OCI-LY1 (cell line): ENCODE data around the gene CHST4.

ENCODE experiments used
- H2AFZ ChIP-seq: fragments of 200-600 bp; sonication (generic), shearing (Covaris generic); 2 replicates; pipeline ENCODE4 v1.6.0; 2014; ENCODE audit warnings: antibody characterized with exemption, mild to moderate bottlenecking, low read length
- H3F3A ChIP-seq: fragments of 200-600 bp; sonication (generic), shearing (Covaris generic); 2 replicates; pipeline ENCODE4 v1.6.0; 2014; ENCODE audit warnings: mild to moderate bottlenecking, antibody characterized with exemption, low read length, moderate library complexity; ENCODE audit not compliant: insufficient read depth
- H3K27ac ChIP-seq: fragments of 200-600 bp; sonication (generic); 2 replicates; pipeline ENCODE4 v1.5.1; 2014; ENCODE audit warnings: low read length, mixed run types, mild to moderate bottlenecking, low read depth; ENCODE audit not compliant: poor library complexity, severe bottlenecking
- H3K27me3 ChIP-seq: fragments of 200-600 bp; sonication (generic); 2 replicates; pipeline ENCODE4 v1.6.0; 2014; ENCODE audit warnings: antibody characterized with exemption, mild to moderate bottlenecking, low read length, moderate library complexity; ENCODE audit not compliant: insufficient read depth
- H3K36me3 ChIP-seq: fragments of 200-600 bp; sonication (generic); 2 replicates; pipeline ENCODE4 v1.6.1; 2014; ENCODE audit warnings: mild to moderate bottlenecking, antibody characterized with exemption, low read length, moderate library complexity, mixed read lengths; ENCODE audit not compliant: insufficient read depth
- H3K4me1 ChIP-seq: fragments of 200-600 bp; sonication (generic); 2 replicates; pipeline ENCODE4 v1.5.1; 2014; ENCODE audit warnings: mild to moderate bottlenecking, low read length, moderate library complexity; ENCODE audit not compliant: insufficient read depth, severe bottlenecking
- H3K4me2 ChIP-seq: fragments of 200-600 bp; sonication (generic), shearing (Covaris generic); 2 replicates; pipeline ENCODE4 v1.6.1; 2014; ENCODE audit warnings: low read length
- H3K4me3 ChIP-seq: fragments of 200-600 bp; sonication (generic); 2 replicates; pipeline ENCODE4 v1.5.1; 2014; ENCODE audit warnings: low read length, low read depth, mild to moderate bottlenecking, mixed read lengths; ENCODE audit not compliant: poor library complexity, severe bottlenecking
- H3K79me2 ChIP-seq: fragments of 200-600 bp; shearing (Covaris generic); 2 replicates; pipeline ENCODE4 v1.6.1; 2016; ENCODE audit warnings: mixed run types, low read length, mixed read lengths; ENCODE audit not compliant: insufficient read depth
- H3K9ac ChIP-seq: fragments of 200-600 bp; sonication (generic), shearing (Covaris generic); 2 replicates; pipeline ENCODE4 v1.6.1; 2014; ENCODE audit warnings: mild to moderate bottlenecking, low read length, mixed read lengths
- H3K9me2 ChIP-seq: fragments of 200-600 bp; sonication (generic), shearing (Covaris generic); 2 replicates; pipeline ENCODE4 v1.6.1; 2014; ENCODE audit warnings: low read depth, mild to moderate bottlenecking, low read length, mixed read lengths
- H3K9me3 ChIP-seq: fragments of 200-600 bp; shearing (Covaris generic); 2 replicates; pipeline ENCODE4 v1.6.1; 2014; ENCODE audit warnings: low read length, mixed read lengths
- H4K20me1 ChIP-seq: fragments of 200-600 bp; sonication (generic), shearing (Covaris generic); 2 replicates; pipeline ENCODE4 v1.6.0; 2016; ENCODE audit warnings: mild to moderate bottlenecking, low read length; ENCODE audit not compliant: insufficient read depth
- EZH2 ChIP-seq: fragments of 200-600 bp; sonication (generic), shearing (Covaris generic); IDR thresholded peaks from 2 replicates; pipeline ENCODE4 v1.8.0; 2017; ENCODE audit warnings: borderline replicate concordance, mixed run types, mild to moderate bottlenecking, antibody characterized with exemption, low read length, moderate library complexity, mixed read lengths
- TF ChIP-seq, protein P1 (sequence below): fragments of 200-600 bp; sonication (generic), shearing (Covaris generic); IDR thresholded peaks from 2 replicates; pipeline ENCODE4 v1.5.1; 2017; ENCODE audit warnings: mild to moderate bottlenecking, antibody characterized with exemption, low read length, moderate library complexity, mixed read lengths

Gene CHST4

DNA sequence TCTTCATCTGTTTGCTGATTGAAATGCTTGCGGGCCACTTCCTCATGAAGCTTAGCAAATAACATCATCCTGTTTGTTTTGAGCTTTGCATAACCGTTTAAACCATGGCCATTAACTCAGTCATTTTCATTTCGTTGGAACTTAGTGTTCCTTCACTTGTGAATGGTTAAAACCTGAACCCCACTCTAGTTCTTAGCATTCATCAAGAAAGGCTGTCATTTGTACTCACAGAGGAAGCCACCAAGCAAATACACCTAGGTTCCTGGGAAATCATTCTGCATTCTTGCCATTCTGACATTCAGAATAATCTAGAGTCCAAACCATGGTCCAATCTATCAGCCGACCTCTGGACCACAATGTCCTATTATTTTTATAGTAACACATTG is 59.1 kb downstream of the CHST4 start:
- Histone ChIP-seq H3K9me3 (no peaks in the 10 kb centered on the region), H3K9ac (no peak overlapping the region), H3K4me1 (no peaks in the 10 kb centered on the region), H3K9me2 (no peaks in the 10 kb centered on the region), H4K20me1 (no peaks in the 10 kb centered on the region), H3K27me3 (no peaks in the 10 kb centered on the region), H3K4me2 (no peak overlapping the region), H3K79me2 (no peaks in the 10 kb centered on the region), H3K36me3 (no peaks in the 10 kb centered on the region), H3K27ac (no peak overlapping the region), H3F3A (no peaks in the 10 kb centered on the region), H3K4me3 (no peak overlapping the region), H2AFZ (no peak overlapping the region)
- TF ChIP-seq, protein P1, sequence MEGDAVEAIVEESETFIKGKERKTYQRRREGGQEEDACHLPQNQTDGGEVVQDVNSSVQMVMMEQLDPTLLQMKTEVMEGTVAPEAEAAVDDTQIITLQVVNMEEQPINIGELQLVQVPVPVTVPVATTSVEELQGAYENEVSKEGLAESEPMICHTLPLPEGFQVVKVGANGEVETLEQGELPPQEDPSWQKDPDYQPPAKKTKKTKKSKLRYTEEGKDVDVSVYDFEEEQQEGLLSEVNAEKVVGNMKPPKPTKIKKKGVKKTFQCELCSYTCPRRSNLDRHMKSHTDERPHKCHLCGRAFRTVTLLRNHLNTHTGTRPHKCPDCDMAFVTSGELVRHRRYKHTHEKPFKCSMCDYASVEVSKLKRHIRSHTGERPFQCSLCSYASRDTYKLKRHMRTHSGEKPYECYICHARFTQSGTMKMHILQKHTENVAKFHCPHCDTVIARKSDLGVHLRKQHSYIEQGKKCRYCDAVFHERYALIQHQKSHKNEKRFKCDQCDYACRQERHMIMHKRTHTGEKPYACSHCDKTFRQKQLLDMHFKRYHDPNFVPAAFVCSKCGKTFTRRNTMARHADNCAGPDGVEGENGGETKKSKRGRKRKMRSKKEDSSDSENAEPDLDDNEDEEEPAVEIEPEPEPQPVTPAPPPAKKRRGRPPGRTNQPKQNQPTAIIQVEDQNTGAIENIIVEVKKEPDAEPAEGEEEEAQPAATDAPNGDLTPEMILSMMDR = no peak
- no peak for TF ChIP-seq EZH2
